ENCODE results near the gene MAP7.
"Not testable (repeated sequence)": the region's sequence is repeated elsewhere in the genome, so short reads cannot be mapped to it uniquely, and the experiment has no call there.

The MAP7 gene

DNA sequence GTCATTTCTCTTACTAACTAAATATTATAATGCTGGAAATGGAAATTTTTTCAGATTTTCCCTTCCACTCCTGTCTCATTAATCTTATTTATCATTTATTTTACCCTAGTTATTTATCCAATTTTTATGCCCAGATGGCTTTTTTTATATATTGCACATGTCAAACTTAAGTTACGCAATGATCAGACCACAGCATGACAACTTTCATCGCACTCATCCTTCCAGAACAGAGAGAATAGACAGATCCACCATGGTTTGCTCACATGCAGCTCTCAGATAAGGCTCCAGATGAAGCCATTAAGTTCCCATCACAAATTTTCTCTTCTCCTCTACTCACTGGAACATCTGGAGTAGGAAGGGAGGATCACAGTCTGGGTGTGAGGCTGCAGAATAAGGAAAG lies 48.7 kb downstream of the MAP7 start:
- DNase-seq, result no peak

DNA sequence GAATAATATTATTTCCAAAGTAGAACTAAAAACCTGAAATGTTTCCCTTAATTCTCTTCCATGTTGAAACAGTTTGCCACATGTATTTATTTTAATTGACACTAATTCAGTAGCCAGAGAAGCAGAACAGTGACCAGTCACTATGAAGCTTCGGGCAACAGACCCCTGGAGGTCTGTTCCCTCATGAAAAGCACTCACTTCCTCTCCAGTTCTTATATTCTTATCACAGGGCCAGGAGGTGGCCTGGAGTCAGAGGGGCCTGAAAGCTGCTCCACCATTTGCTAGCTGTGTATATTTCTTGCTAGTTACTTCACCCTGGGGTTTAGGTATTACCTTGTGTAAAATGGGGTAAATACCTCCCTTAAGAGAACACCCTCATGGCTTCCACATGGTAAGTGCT lies 49.1 kb downstream of the MAP7 start:
- DNase-seq, result no peak

DNA sequence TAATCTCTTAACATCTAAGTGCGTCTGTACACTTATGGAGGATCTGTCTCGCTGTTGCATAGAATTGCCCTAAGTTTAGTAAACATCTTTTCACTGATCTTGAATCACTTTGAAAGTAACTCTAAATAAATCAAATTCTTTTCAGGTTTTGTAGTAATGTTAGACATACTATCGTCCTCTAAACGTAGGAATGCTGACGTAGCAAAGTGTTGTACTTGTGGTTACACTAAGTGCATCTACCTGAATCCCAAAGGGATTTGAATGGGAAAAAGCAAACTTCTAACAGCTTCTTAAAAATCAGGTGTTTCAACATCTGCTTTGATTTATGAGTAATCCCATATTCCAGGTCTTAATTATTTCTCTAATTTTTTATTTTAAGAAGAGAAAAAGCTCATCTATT lies 49.8 kb downstream of the MAP7 start:
- DNase-seq, result no peak

DNA sequence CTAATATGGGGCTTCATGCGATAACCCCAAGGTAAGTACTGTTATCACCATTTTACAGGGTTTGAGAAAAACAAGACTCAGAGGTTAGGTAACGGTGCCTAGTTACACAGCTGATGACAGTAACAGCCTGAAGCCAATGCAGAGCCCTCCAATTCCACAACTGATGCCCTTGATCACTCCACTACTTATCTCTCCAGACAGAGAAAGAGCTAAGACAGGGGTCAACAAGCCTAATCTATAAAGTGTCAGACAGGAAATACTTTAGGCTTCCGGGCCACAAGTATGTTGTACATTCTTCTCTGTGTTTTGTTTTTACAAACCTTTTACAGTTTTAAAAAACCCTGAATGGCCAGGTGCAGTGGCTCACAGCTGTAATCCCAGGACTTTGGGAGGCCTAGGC lies 50.9 kb downstream of the MAP7 start:
- DNase-seq, result no peak

DNA sequence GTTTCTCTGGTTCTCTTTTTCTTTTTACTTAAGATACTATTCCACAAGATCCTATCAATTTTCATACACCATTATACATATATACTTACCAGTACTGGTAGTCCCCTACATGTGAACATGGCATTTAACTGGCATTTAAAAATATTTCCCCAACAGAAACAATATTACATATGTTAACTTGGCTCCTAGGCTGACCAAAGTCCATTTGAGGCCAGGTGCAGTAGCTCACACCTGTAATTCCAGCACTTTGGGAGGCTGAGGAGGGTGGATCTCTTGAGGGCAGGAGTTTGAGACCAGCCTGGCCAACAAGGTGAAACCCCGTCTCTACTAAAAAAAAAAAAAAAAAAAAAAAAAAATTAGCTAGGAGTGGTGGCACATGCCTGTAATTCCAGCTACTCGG lies 53.8 kb downstream of the MAP7 start:
- DNase-seq, result not testable (repeated sequence)

DNA sequence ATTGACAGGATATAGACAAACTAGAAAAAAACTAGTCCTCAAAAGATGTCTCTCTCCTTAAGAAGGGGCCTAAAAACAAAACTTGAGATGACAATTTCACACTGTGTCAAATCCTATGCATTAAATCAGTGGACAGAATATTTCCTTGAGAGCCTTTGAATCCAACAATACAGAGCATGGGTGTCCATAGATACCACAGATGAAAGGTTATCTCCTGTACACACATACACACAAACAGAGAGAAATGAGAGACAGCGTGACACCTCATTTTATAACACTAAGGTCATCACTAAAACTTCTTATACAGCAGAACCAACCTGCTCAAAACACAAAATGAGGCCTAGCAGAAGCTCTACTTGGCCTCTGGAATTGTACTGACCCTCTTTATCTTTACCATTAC lies 55.5 kb downstream of the MAP7 start:
- no peak for DNase-seq

DNA sequence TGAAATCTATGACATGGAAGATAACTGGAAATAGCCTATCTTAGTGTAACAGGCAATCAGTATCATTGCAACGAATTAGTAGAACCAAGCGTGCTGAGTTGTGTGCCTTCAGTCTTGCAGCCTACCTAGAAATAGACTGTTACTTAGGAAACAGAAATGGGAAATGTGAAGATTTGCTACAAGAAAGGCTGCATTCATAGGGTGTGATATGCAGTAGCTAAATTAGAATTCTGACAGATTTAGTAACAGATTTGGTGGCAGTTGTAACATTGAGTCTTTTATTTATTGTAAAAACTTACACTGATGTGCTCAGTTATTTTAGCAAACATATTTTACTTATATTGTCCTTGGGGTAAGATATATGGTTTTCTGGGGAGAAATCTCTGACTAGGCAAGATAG lies 56.2 kb downstream of the MAP7 start:
- no peak for DNase-seq

DNA sequence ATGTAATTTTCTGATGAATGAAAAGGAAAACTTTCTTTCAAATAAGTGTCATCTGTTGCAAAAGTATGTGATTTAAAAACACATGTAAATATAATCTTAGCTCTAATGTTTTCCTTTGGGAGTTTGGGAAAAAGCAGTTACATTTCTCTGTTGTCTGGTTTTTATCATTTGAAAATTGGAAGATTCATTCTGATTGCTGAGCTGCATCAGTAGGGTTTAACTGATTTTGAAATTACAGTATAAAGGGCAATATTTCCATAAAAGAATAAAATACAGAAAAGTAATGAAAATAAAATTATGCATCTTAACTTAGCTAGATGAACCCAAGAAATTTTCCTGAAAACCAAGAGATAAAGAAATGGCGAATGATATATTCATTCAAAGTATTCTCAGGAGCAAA lies 57.8 kb downstream of the MAP7 start:
- no peak for DNase-seq

DNA sequence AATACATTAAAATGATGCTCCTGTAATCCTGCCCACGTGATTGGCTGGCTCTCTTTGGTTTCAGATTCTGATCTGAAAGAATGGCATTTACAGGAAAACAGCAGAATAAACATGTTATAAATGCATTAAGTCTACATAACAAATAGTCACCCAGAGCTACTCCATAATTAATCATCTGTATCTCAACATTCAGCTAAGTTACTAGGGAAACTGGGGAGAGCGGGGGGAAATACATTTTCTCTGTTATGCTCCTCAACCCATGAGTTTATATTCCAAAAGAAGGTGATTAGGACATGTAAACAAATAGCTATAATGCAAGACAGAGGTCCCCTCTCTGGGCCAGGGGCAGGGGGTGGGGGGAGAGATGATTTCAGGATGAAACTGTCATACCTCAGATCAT lies 58.5 kb downstream of the MAP7 start:
- DNase-seq, result no peak

DNA sequence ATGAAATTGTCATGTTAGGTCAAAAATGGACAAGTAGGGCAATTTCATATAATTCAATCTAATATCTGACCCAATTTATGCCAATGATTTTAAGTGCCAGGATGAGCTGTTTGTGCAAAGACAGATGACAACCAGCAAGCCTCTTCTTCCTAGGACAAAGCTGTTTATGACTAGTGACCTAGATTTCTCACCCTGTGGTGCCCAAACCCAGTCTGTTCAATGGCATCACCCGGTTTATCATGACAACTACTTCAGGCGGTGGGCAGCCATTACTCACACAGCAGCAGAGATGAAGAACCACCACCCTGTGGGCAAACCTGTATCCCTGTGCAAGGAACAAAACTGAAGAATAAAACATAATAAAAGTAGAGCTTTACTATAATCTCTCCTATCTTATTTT lies 59.0 kb downstream of the MAP7 start:
- no peak for DNase-seq

DNA sequence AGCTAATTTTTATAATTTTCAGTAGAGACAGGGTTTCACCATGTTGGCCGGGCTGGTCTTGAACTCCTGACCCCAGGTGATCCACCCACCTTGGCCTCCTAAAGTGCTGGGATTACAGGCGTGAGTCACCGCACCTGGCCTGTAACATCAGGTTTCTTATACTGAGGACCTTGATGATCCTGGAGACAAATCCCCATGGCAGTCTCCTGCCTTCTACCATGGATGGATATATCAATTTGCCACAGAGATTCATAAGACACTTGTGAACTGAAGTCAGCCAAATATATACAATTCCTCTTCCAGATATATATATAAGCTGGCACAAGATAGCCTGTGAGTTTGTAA lies 60.6 kb downstream of the MAP7 start:
- not testable (repeated sequence) for DNase-seq

DNA sequence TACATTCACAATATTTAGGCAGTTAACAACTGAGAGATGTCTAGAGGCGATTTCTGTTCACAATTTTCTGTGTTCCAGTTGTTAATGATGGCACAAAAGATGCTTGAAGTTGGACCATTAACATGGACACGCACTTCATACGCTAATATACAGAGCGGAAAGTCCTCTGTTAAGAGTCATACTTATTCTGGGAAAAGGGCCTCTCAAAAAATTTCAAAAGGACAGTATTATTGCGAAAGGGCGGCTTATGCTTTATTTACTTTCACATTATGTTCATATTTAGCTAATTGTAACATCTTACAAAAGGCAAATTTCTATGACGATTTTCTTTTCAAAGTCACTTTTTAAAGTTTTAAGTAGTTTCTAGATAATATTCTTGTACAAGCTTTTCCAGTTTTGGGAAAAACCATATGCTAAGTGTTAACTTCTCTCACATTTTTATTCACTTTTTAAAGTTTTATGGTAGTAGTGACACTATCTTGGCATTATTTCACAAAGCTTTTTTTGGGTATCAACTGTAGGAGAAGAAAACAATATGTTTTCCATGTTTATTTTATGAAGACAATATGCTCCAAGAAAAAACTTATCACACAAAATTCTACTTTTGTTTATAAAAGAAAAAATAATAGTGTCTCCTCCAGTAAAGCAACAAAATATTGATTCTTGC lies 62.3 kb downstream of the MAP7 start:
- DNase-seq, result no peak

DNA sequence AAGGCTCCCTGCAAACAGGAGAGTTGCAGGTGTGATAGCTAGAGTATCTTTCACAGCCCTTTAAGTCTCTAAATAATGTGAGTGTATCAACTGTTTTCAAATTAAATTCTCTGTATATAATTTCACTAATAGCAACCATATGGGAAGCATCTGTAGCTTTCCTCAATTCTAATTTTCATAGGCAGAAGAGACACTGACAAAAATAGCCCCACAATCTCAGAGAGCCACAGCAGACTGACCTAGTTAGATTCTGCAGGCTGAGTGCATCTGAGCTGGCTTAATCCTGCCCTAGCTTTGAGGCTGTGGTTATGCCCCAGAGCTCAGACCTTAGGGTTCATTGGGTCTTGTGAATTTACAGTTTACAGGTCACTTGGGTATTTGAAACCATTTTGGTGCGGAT lies 63.9 kb downstream of the MAP7 start:
- DNase-seq, result no peak

DNA sequence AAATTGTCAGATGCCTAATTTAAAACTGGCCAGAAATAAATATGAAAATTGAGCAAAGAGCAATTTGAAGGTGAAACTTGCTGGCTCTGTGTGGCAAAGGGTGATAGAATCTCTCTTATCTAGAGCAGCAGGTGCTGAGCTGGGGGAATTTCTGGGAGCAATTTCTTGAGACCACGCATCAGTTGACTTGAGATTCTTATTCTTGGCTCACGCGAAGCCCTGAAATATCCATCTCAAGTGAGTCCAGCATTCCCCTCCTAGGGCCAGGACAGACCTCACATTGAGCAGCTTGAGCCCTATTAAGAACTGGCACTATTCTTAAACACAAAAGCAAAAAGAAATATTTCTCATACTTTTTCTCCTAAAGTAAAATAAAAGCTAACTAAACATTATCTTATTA lies 66.3 kb downstream of the MAP7 start:
- no peak for DNase-seq

DNA sequence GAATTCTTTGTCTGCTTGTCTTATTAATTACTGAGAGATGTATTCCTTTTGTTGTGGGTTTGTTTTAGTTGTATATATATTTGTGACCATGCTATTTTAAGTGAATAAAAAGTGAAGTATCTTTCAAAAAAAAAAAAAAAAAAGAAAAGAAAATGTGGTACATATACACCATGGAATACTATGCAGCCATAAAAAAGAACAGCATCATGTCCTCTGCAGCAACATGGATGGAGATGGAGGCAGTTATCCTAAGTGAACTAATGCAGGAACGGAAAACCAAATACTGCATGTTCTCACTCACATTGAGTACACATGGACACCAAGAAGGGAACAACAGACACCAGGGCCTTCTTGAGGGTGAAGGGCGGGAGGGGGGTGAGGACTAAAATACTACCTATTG lies 67.2 kb downstream of the MAP7 start:
- not testable (repeated sequence) for DNase-seq

DNA sequence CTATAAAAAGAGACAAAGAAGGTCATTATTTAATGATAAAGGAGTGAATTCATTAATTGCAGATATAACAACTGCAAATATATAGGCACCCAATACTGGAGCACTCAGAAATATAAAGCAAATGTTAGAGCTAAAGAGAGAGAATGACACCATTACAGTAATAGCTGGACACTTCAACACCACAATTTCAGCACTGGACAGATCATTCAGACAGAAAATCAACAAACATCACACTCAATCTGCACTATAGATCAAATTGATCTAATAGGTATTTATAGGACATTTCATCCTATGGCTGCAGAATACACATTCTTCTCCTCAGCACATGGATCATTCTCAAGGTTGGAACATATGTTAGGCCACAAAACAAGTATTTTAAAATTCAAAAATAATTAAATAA lies 72.7 kb downstream of the MAP7 start:
- DNase-seq, result no peak

DNA sequence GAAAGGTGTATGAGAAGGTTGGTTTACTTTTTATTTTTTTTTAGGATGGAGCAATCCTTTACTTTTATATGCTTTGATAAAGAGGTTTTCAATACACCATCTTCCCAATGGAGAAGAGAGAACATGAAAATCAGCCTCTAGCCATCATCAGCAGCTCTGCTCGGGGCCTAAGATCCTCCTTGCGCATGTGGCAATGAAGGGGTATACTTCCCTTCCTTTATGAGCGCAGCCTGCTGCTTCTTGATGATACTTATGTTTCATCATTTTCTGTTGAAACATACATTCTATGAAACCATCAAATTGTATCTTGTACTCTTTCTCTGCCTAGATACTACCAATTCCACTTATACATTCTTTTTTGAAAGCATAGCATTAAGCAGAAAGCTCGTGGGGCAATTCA lies 74.5 kb downstream of the MAP7 start:
- no peak for DNase-seq

DNA sequence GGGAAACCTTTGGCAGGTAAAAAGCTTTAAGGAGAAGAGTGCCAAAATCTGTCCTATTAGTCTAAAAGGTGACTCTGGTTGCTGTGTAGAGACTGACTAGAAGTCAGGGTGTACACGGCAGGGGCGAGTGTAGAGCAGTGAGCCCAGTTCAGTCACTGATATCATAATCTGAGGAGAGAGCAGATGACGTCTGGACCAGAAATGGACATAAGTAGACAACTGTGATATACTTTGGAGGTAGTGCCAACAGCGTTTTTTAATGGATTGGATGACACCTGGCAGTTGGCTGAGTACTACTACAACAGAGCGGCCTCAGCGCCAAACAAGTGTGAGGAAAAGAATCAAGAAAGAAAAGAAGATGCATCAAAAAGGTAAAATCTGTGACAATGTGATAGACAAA lies 76.0 kb downstream of the MAP7 start:
- no peak for DNase-seq

DNA sequence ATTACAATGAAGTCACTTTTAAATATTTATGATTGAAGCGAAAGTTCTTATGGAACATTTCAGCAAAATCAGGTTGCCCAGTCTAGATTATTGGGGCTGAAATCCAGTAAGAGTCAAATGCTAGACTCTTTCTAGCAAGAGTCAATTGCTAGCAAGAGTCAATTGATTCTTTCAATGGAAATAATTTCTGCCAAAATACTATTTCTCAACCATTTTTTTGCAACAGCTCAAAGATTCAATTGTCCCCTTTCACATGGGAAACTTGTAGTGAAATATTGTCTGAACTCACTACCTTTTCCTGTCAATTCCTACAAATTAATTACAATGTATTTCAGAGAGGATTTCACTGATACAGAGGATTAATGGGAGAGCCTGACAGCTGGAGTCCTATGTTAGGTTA lies 78.3 kb downstream of the MAP7 start:
- no peak for DNase-seq

DNA sequence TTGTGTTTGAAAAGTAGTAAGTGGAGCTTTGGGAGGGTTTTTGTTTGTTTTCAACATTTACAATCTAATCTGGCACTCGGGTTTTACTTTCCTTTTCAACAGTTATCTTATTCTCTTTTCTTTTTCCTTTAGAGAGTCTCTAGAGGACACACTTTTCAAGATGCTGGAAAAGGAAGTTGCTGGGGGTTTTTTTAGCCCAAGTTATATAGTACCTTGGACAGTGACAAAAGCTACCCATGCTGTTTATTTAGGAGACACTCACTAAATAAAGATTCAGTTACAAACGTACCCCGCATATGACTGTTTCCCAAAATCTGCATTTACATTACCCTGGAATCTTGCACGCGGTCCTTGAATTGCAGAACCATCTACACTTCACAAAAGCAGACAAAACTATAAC lies 78.8 kb downstream of the MAP7 start:
- DNase-seq, result no peak

DNA sequence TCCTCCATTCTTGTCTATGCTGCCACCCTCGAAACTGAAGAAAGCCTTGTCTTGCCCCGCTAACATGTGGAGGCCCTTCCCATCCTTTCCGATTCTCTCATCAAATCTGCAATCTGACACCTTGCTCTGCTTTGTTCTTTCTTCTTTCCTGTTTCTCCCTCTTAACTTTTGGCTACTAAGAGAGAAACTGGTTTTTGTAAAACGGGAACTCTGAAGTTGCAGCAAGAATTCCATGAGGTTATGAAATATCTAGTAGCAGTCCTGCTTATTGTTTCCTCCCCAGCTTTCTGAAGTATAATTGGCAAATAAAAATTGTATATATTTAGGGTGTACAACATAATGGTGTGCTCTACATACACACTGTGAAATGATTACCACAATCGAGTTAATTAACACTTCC lies 80.2 kb downstream of the MAP7 start:
- no peak for DNase-seq

DNA sequence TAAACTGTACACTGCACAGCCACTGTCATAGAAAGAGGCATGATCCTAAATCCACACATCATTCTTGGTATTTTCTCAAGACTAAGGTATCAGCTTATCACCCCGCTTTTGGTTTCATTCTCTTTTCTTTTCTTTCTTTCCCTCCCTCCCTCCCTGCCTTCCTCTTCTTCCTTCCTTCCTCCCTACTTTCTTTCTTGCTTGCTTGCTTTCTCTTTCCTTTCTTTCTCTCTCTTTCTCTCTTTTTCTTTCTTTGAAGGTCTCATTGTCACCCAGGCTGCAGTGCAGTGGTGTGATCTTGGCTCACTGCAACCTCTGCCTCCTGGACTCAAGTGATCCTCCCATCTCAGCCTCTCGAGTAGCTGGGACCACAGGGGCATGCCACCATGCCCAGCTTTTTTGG lies 81.1 kb downstream of the MAP7 start:
- no peak for DNase-seq

DNA sequence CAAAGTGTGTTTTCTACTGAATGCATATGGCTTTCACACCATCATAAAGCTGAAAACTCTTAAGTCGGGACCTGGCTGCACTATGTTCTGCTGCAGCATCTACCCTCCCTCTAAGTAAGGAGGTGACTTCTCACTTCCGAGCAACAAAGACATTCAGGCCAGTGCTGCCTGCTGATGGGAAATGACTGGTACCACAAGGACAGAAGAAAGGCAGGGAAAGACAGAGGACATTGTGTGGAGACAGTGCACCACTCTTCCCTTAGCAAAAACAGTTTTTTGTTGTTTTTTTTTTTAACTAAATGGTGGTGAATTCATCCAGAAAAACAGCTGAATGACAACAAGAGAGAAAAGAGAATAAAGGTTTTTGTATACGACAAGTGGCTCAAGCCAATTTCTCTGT lies 81.5 kb downstream of the MAP7 start:
- no peak for DNase-seq

DNA sequence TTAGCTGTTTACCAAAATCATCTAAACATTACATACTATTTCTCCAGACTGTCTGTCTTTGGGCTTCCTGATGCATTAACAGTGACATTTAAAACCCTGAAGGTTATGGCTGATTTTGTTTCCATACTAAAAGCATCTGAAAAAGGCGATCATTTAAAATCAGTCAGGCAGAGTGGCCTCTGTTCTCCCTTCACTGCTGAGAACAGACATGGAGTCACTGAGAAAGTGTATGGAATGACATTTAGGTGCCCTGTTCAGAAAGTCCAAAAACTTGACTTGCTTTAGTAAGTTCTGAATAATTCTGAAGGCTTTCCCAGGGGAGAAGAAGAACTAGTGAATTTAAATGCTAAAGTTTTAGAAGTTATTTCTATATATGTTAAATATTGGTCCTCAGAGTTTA lies 83.0 kb downstream of the MAP7 start:
- DNase-seq, result no peak

DNA sequence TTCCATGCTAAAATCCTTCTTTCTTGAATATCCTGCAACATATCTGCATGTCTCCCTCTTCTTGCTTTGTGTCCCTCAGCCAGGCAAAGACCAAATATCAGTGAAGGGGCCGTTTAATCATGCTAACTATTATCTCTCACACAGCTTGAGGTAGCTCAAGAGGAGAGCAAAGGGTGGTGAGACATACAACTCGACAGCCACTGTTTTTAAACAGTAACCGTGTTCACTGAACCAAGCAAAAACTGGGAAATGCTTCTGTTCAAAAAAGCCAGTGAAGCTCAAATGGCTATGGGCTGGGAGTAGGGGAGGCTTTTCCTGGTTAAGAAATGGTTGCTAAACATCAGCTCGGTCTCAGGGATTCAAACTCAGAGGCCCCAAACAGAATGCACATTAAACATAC lies 83.4 kb downstream of the MAP7 start:
- DNase-seq, result no peak

DNA sequence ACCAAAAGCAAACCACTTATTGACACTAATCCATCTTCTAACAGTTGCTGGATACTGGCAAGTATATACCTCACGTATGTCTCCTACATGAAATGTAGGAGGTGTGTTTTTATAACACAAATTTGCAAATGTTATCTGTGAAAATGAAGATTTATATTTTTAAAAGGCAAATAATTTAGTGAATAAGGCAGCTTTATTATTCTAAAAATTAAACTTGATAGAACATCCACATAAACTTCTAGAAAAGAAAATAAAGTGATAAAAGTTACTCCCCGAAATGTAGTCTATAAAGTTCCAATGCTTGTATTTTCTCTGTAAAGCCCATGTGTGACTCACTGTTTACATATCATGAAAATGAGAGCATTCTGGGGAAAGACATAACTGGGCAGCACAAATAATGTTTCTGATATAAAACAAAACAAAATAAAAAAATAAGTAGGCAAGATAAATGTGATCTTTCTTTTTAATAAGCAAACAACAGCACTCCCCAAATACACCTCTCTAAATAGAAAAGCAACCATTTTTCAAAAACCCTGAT lies 84.4 kb downstream of the MAP7 start:
- no peak for DNase-seq
